Gastroesophageal sphincter (tissue), 3 donors: Measurements from ENCODE around the gene LRRTM3.

ENCODE experiments used
- CTCF ChIP-seq, 4 experiments: fragments of 200-600 bp in 2 of 4; fragments of 450-650 bp in 2 of 4; sonication (generic) in 1 of 4; IDR thresholded peaks; one replicate each; pipeline ENCODE4 v1.5.1; 2017 to 2019; ENCODE audit warnings: antibody characterized with exemption in 4 of 4, mild to moderate bottlenecking in 2 of 4, moderate library complexity in 2 of 4
- EP300 ChIP-seq: sonication (generic); formaldehyde crosslinking; IDR thresholded peaks from one replicate; pipeline ENCODE4 v1.6.1; 2017; ENCODE audit warnings: antibody characterized with exemption, mild to moderate bottlenecking
- POLR2A ChIP-seq, 2 donors: fragments of 450-650 bp; IDR thresholded peaks; one replicate each; pipeline ENCODE4 v1.6.1; 2017; ENCODE audit warnings: antibody characterized with exemption in 2 of 2, mild to moderate bottlenecking in 2 of 2, moderate library complexity in 1 of 2
- POLR2AphosphoS5 ChIP-seq: sonication (generic); formaldehyde crosslinking; IDR thresholded peaks from one replicate; pipeline ENCODE4 v1.6.1; 2017; ENCODE audit warnings: antibody characterized with exemption

GRCh38 chr10:66888237-66888636 is 37.6 kb upstream of the LRRTM3 start:
- no peak for TF ChIP-seq CTCF (IDR thresholded peaks at IDR 0.05)
- no peak for TF ChIP-seq POLR2AphosphoS5
- no peak for TF ChIP-seq EP300
- TF ChIP-seq POLR2A (IDR thresholded peaks at IDR 0.05) = no peak
